BE2C (cell line): ENCODE data around the gene NLRP2B. TPM values are rescaled to one million over a fixed set of nuclear protein-coding genes. Genes with fewer than 3 reads are reported as not detected.
"Not testable (repeated sequence)": the region's sequence is repeated elsewhere in the genome, so short reads cannot be mapped to it uniquely, and the experiment has no call there.

ENCODE experiments used
- DNase-seq: peaks from one replicate; pipeline ENCODE4 v3.0.0-alpha.2; 2020
- H3K27me3 ChIP-seq: fragments of 250-450 bp; sonication (Bioruptor Pico); 2 replicates; pipeline ENCODE4 v1.5.1; 2020; ENCODE audit warnings: mild to moderate bottlenecking
- H3K36me3 ChIP-seq: fragments of 250-450 bp; sonication (Bioruptor Pico); 2 replicates; pipeline ENCODE4 v1.5.1; 2020; ENCODE audit warnings: mild to moderate bottlenecking
- H3K4me1 ChIP-seq: fragments of 250-450 bp; sonication (Bioruptor Pico); 2 replicates; pipeline ENCODE4 v1.5.1; 2020
- H3K4me3 ChIP-seq: 2 replicates; pipeline ENCODE4 v1.5.1; 2011; ENCODE audit warnings: low read depth, low read length
- H3K9me3 ChIP-seq: fragments of 250-450 bp; sonication (Bioruptor Pico); 2 replicates; pipeline ENCODE4 v1.5.1; 2020
- polyA plus RNA-seq: library from polyadenylated mRNA; unstranded; fragments of >200 nt; gene quantifications from one replicate; pipeline ENCODE4 v1.2.1, GENCODE V29; 2012; ENCODE audit warnings: low read depth, missing spikeins; ENCODE audit not compliant: insufficient read length, insufficient read depth
- TF ChIP-seq, protein P1 (sequence below): IDR thresholded peaks from 2 replicates; pipeline ENCODE4 v1.5.1; 2012; ENCODE audit warnings: mild to moderate bottlenecking, low read depth, low read length

Gene NLRP2B
- polyA plus RNA-seq = not detected

DNA sequence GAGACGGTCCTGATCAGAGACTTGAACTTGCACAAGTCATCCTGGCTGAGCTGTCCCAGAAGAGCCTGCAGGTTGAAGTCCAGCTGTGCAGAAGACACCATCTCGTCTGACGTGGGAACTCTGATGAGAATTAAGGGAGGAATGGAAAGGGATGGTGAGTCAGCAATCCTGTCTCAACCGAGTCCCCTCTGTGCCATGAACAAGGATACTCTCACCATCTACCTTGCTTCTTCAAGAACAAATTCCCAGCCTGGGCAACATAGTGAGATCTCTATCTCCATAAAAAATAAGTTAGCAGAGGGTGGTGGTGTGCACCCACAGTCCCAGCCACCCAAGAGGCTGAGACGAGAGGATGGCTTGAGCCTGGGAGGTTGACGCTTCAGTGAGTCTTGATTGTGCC, at the start of gene NLRP2B:
TSS of gene NLRP2B (minus strand) at position 101 of the 400 bp plus-strand sequence.
- no peak for DNase-seq
- H3K27me3 ChIP-seq = no peaks in the 10 kb centered on the region
- no peaks in the 10 kb centered on the region for H3K4me1 ChIP-seq
- H3K9me3 ChIP-seq = no peaks in the 10 kb centered on the region
- H3K4me3 ChIP-seq = no peak within 1 kb of the TSS
- TF ChIP-seq, protein P1, sequence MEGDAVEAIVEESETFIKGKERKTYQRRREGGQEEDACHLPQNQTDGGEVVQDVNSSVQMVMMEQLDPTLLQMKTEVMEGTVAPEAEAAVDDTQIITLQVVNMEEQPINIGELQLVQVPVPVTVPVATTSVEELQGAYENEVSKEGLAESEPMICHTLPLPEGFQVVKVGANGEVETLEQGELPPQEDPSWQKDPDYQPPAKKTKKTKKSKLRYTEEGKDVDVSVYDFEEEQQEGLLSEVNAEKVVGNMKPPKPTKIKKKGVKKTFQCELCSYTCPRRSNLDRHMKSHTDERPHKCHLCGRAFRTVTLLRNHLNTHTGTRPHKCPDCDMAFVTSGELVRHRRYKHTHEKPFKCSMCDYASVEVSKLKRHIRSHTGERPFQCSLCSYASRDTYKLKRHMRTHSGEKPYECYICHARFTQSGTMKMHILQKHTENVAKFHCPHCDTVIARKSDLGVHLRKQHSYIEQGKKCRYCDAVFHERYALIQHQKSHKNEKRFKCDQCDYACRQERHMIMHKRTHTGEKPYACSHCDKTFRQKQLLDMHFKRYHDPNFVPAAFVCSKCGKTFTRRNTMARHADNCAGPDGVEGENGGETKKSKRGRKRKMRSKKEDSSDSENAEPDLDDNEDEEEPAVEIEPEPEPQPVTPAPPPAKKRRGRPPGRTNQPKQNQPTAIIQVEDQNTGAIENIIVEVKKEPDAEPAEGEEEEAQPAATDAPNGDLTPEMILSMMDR = no peak
- H3K36me3 ChIP-seq = no peaks in the 10 kb centered on the region

DNA sequence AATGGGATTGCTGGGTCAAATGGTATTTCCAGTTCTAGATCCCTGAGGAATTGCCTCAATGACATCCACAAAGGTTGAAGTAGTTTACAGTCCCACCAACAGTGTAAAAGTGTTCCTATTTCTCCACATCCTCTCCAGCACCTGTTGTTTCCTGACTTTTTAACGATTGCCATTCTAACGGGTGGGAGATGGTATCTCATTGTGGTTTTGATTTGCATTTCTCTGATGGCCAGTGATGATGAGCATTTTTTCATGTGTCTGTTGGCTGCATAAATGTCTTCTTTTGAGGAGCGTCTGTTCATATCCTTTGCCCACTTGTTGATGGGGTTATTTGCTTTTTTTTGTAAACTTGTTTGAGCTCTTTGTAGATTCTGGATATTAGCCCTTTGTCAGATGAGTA, 45.9 kb upstream of the NLRP2B start:
- DNase-seq, H3K9me3 ChIP-seq, H3K27me3 ChIP-seq, H3K4me1 ChIP-seq, H3K4me3 ChIP-seq, H3K36me3 ChIP-seq: not testable (repeated sequence)

DNA sequence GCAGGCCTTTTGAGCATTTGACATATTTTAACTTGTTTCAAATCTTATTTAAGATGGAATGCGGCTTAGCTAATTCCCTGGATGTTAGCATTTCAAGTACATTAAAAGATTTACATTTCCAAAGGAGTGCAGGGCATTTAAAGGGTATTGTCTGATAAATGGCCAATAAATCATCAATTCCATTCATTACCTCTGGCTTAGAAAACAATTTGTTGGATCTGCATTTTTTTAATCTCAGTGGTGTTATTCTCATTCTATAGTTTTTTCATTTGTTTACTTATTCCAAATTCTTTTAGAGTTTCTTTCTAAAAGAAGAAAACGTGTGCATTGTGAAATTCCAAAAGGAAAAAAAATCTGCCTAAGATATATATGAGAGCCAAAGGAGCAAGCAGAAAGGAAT, 1.3 kb upstream of the NLRP2B start:
- H3K9me3 ChIP-seq = no peaks in the 10 kb centered on the region
- TF ChIP-seq, protein P1 = no peak
- H3K27me3 ChIP-seq = no peaks in the 10 kb centered on the region
- no peak overlapping the region for H3K4me3 ChIP-seq
- H3K4me1 ChIP-seq = no peaks in the 10 kb centered on the region
- no peak for DNase-seq
- no peaks in the 10 kb centered on the region for H3K36me3 ChIP-seq

DNA sequence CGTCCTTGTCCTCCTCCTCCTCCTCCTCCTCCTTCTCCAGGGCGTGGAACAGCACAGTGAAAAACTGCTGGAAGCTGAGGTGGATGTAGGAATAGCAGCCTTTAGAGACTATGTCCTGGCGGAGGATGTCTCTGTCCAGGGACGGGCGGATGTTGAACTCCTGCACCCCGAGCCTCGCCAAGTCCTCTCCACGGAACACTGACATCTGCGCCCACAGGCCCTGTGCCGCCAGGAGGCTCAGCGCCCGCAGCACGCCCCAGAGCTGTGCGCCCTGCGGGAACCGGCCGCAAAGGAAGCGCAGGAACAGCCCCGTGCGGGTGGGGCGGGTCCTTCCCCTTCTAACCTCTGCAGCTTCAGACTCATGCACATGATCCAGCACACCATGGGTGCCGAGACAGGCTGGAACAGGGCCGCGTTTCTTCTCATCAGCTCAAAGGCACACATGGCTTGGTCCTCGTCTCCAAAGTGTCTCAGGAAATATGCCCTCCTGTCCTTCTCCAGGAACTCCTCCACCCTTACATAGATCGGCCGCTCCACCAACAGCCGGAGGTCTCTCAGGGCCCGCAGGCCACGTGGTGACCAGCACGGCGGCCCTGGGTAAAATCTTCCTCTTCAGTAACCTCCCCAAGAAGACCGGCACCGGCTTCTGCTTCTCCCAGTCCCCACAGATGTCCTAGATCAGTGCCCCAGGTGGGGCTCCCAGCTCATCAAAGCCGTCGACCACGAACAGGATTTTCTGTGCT, 1.2 kb downstream of the NLRP2B start:
- TF ChIP-seq, protein P1 = no peak
- H3K36me3 ChIP-seq = no peaks in the 10 kb centered on the region
- DNase-seq = no peak
- H3K27me3 ChIP-seq = no peaks in the 10 kb centered on the region
- H3K9me3 ChIP-seq = no peaks in the 10 kb centered on the region
- H3K4me3 ChIP-seq = no peak overlapping the region
- no peaks in the 10 kb centered on the region for H3K4me1 ChIP-seq

DNA sequence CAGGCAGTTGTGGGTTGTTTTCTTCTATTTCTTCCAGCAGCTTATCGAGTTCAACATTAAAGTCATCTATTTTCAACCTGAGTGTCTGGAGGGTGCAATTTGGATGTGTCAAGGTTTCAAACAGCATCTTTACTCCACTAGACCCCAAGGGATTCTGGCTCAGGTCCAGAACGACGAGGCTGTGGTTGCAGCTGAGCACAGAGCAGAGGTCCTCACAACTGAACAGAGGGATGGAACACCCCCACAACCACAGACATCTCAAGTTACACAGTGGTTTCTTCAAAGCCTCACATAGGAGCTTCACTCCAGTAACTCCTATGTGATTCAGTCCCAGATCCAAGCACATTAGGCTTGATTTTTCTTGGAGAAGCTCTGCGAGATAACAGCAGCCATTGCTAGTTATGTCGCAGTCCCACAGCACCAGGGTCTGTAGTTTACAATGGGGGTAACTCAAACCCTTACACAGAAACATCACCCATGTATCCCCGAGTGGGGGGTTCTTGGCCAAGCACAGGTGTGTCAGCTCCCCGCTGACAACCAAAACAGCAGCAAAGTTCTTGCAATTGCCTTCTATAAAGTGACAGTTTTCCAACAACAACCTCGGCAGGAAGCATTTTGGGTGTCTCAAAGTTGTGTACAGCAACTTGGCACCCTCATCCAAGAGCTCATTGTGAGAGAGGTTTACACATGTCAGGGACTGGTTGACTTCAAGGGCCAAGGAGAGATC, 2.8 kb downstream of the NLRP2B start:
- Histone ChIP-seq H3K4me1 (no peaks in the 10 kb centered on the region), H3K27me3 (no peaks in the 10 kb centered on the region), H3K9me3 (no peaks in the 10 kb centered on the region), H3K36me3 (no peaks in the 10 kb centered on the region), H3K4me3 (no peak overlapping the region)
- TF ChIP-seq, protein P1 = no peak
- DNase-seq = no peak

DNA sequence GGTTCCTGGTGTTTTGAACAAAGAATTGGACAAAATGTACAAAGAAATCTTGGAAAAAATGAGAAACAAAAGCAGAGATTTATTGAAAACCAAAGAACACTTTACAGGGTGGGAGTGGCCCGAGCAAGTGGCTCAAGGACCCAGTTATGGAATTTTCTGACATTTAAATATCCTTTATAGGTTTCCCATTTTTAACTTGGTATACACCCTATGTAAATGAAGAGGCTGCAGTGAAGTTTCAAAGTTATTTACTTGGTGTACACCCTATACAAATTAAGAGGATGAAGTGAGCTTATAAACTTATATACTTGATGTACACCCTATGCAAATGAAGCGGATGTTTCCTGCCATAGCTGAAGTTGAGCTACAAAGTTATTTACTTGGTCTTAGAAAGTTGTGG, 4.7 kb downstream of the NLRP2B start:
- no peak overlapping the region for H3K4me3 ChIP-seq
- H3K9me3 ChIP-seq = no peaks in the 10 kb centered on the region
- TF ChIP-seq, protein P1 = no peak
- no peaks in the 10 kb centered on the region for H3K36me3 ChIP-seq
- DNase-seq = no peak
- H3K4me1 ChIP-seq = no peaks in the 10 kb centered on the region
- H3K27me3 ChIP-seq = no peaks in the 10 kb centered on the region
